GM21717 (cell line): ENCODE data around the gene CLEC19A.

Experiments
- ATAC-seq: cut with Tn5 transposase; IDR thresholded peaks from one replicate; pipeline ENCODE4 v1.9.1; 2021; ENCODE audit warnings: mild to moderate bottlenecking, moderate library complexity; ENCODE audit not compliant: unreplicated experiment

Gene CLEC19A

GRCh38 chr16:19285431-19285830, at the start of gene CLEC19A:
Gene CLEC19A, plus strand, starts transcription at chr16:19285731. Its CDS starts 121 bp downstream, at chr16:19285852.
- ATAC-seq, result no peak

GRCh38 chr16:19235886-19236285, 49.6 kb upstream of the CLEC19A start:
- no peak for ATAC-seq

GRCh38 chr16:19236561-19237209, 48.8 kb upstream of the CLEC19A start:
- ATAC-seq, result no peak

GRCh38 chr16:19238406-19238805, 47.1 kb upstream of the CLEC19A start:
- ATAC-seq, result no peak

- no peak for ATAC-seq
Measured at GRCh38 chr16:19239511-19240155, 45.9 kb upstream of the CLEC19A start.

GRCh38 chr16:19240494-19240893, 45.0 kb upstream of the CLEC19A start:
- no peak for ATAC-seq

- ATAC-seq, result no peak
Measured at GRCh38 chr16:19241512-19241911, 44.0 kb upstream of the CLEC19A start.

- no peak for ATAC-seq
Measured at GRCh38 chr16:19242186-19242585, 43.3 kb upstream of the CLEC19A start.

- no peak for ATAC-seq
Measured at GRCh38 chr16:19242987-19243575, 42.5 kb upstream of the CLEC19A start.

- no peak for ATAC-seq
Measured at GRCh38 chr16:19245326-19245925, 40.1 kb upstream of the CLEC19A start.

- ATAC-seq, result no peak
Measured at GRCh38 chr16:19252904-19253303, 32.6 kb upstream of the CLEC19A start.

- ATAC-seq, result no peak
Measured at GRCh38 chr16:19254611-19255010, 30.9 kb upstream of the CLEC19A start.

GRCh38 chr16:19264123-19264673, 21.3 kb upstream of the CLEC19A start:
- no peak for ATAC-seq

- no peak for ATAC-seq
Measured at GRCh38 chr16:19265380-19265930, 20.1 kb upstream of the CLEC19A start.

GRCh38 chr16:19266774-19267173, 18.8 kb upstream of the CLEC19A start:
- ATAC-seq, result no peak

GRCh38 chr16:19269098-19269497, 16.4 kb upstream of the CLEC19A start:
- no peak for ATAC-seq

GRCh38 chr16:19274165-19274797, 11.2 kb upstream of the CLEC19A start:
- ATAC-seq, result no peak

GRCh38 chr16:19278403-19278802, 7.1 kb upstream of the CLEC19A start:
- no peak for ATAC-seq

GRCh38 chr16:19281246-19281645, 4.3 kb upstream of the CLEC19A start:
- ATAC-seq, result no peak

- ATAC-seq, result no peak
Measured at GRCh38 chr16:19282101-19282500, 3.4 kb upstream of the CLEC19A start.

- no peak for ATAC-seq
Measured at GRCh38 chr16:19283637-19284036, 1.9 kb upstream of the CLEC19A start.
